Spleen (tissue), 11 donors: Measurements from ENCODE around the gene AGAP3. TPM values are rescaled to one million over a fixed set of nuclear protein-coding genes. Genes with fewer than 3 reads are reported as not detected.

Experiments used
- DNase-seq: peaks from one replicate; pipeline ENCODE4 v3.0.0-alpha.2; 2020
- H3K27ac ChIP-seq, 8 donors: fragments of 200-600 bp; sonication (generic) in 7 of 8; 1 replicate in 4 of 8; 2 replicates in 4 of 8; pipeline versions ENCODE4 v1.5.0 to v1.8.0; 2016 to 2021; ENCODE audit warnings: inconsistent platforms in 4 of 8, mild to moderate bottlenecking in 4 of 8, moderate library complexity in 1 of 8
- H3K27me3 ChIP-seq, 7 donors: fragments of 200-600 bp; sonication (generic) in 6 of 7; replicated peaks in 1 of 7; 1 replicate in 4 of 7; 2 replicates in 3 of 7; pipeline versions ENCODE4 v1.5.0 to v1.8.0; 2016 to 2021; ENCODE audit warnings: inconsistent platforms in 3 of 7, mild to moderate bottlenecking in 1 of 7
- H3K36me3 ChIP-seq, 6 donors: fragments of 200-600 bp; sonication (generic) in 5 of 6; 1 replicate in 4 of 6; 2 replicates in 2 of 6; pipeline versions ENCODE4 v1.5.0 to v1.8.0; 2016 to 2021; ENCODE audit warnings: inconsistent platforms in 2 of 6
- H3K4me1 ChIP-seq, 6 donors: fragments of 200-600 bp; sonication (generic) in 5 of 6; 1 replicate in 3 of 6; 2 replicates in 3 of 6; pipeline versions ENCODE4 v1.5.0 to v1.8.0; 2016 to 2021; ENCODE audit warnings: inconsistent platforms in 3 of 6
- H3K4me3 ChIP-seq, 8 donors: fragments of 200-600 bp; sonication (generic) in 7 of 8; 1 replicate in 4 of 8; 2 replicates in 4 of 8; pipeline versions ENCODE4 v1.5.0 to v1.8.0; 2016 to 2021; ENCODE audit warnings: inconsistent platforms in 4 of 8, mild to moderate bottlenecking in 4 of 8, moderate library complexity in 2 of 8
- H3K9me3 ChIP-seq, 8 donors: fragments of 200-600 bp; sonication (generic) in 7 of 8; 1 replicate in 4 of 8; 2 replicates in 4 of 8; pipeline versions ENCODE4 v1.5.0 to v1.8.0; 2016 to 2021; ENCODE audit warnings: inconsistent platforms in 4 of 8
- CTCF ChIP-seq, 11 experiments: fragments of 200-600 bp in 7 of 11; fragments of 450-650 bp in 4 of 11; sonication (generic) in 4 of 11; IDR thresholded peaks in 8 of 11; conservative IDR thresholded peaks in 3 of 11; 1 replicate in 7 of 11; 2 replicates in 4 of 11; pipeline versions ENCODE4 v1.4.0 to v1.8.0; 2016 to 2021; ENCODE audit warnings: antibody characterized with exemption in 11 of 11, inconsistent platforms in 4 of 11, mild to moderate bottlenecking in 1 of 11
- POLR2A ChIP-seq, 3 donors: fragments of 450-650 bp; IDR thresholded peaks; one replicate each; pipeline ENCODE4 v1.5.1; 2017; ENCODE audit warnings: antibody characterized with exemption in 3 of 3, mild to moderate bottlenecking in 1 of 3
- POLR2AphosphoS5 ChIP-seq, 3 donors: sonication (generic); formaldehyde crosslinking; IDR thresholded peaks; one replicate each; pipeline ENCODE4 v1.5.1; 2017; ENCODE audit warnings: antibody characterized with exemption in 3 of 3
- WGBS, 5 donors: extraction: QIAGEN DNeasy Blood & Tissue Kit in 3 of 5; methylation state at CpG; one replicate each; pipeline versions ENCODE4 v1.1.5 to v1.1.7; 2013 to 2018; 5-methylcytosine and 5-hydroxymethylcytosine counted together
- intact Hi-C: fragments of 100-400 bp; cut with DNase I; formaldehyde crosslinking; loops from one replicate; pipeline ENCODE4 v1.15.0; 2023; ENCODE audit warnings: low total_unique reads
- polyA plus RNA-seq, 3 donors: library from polyadenylated mRNA; stranded (reverse); fragments of 200-250 nt; gene quantifications; one replicate each; pipeline ENCODE4 v1.2.1, GENCODE V29; 2013
- total RNA-seq, 7 donors: library from RNA; depleted of rRNA in 3 of 7; stranded (reverse); fragments of >200 nt in 3 of 7; fragmentation: NEBNext Ultra II Directional in 4 of 7; extraction: Animal tissue kit (Norgen Biotek cat#: 25700) in 4 of 7; gene quantifications; one replicate each; pipeline versions ENCODE4 v1.1.0 to v1.2.1, GENCODE V29; 2016 to 2021
- donor health status: healthy with polysubstance abuse.
- donor health status: DM: no; HTN: no; CAD: no; lungs with moderate emphysema.
- donor health status: DM: no; HTN: no; CAD: no.
- donor health status: Bipolar disorder and iron deficiency.
- donor health status: healthy.
- donor health status: DM: no; HTN: no; CAD: no.
- donor health status: DM: yes; HTN: yes; CAD: no.

AGAP3 gene
- total and polyA plus RNA-seq, 10 donors, result 21.8 to 94.4 (median 72.6) TPM

DNA sequence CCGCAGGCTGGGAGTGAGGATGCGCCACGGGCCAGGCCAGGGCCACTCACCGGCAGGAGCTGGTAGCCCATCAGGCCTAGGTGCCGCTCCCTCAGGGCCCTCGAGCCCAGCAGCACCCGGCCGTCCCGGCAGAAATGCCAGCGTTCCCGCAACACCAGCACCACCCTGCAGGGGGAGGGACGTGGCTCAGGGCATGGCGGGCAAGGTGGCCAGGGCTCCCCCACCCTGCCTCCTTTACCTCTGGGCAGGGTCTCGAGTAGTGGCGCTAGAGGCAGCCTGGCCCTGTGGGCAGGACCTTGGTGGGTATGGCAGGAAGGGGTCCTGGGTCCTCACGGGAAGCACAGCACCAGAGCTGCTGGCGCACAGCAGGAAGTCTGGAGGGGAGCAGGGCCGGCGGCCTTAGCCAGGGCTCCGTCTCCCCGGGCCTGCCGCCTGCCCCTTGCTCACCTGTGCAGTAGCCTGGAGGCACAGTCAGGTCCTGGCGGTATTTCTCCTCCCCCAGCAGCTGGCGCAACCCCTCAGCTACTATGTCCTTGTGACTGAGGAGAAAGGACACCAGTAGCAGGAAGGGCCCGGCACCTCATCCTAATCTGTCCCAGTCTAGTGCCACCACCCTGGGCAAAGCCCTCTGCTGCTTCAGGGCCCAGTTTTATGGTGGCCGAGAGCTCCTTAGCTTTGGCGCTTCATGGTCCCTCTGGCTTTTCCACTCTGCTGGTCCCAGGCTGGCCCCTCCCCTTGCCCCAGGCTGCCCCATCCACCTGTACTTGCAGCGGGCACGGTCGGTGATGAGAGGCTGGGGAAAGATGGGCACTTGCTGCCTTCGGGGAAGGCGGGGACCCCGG lies 9.2 kb upstream of the AGAP3 start:
- peak; percentile 71 for DNase-seq
- H3K27me3 ChIP-seq, result no peaks in the 10 kb centered on the region
- peaks cover 0 to 86% (median 51%) of the 10 kb centered on the region in 6 donors for H3K36me3 ChIP-seq

DNA sequence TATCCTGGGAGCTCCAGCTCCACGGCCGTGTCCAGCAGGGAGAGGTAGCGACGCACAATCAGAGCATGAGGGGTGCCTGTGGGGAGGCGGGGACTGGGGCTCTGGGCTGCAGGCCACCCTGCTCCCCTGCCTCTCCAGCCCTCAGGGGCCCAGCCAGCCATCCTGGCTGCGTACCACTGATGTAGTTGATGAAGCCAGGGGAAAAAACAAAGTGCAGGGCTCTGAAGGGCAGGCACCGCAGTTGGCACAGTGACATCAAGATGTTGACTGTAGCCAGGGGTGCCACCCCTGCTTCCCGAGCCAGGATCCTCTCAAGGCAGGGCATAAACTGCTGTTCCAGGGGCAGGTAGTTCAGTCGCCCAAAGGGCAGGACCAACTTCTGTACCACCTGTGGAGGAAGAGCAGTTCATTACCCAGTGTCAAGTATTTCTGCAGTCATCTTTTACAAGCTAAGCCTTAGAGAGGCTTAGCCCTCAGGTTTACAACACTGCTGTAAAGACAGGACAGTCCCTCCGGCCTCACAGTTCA lies 8.5 kb upstream of the AGAP3 start:
- Histone ChIP-seq H3K4me1 (peaks cover 40 to 57% (median 47%) of the 10 kb centered on the region in 6 donors), H3K9me3 (no peaks in the 10 kb centered on the region), H3K27ac (peak overlapping the region in 3 of 8 donors; percentile 33 to 45 (median 39)), H3K36me3 (peaks cover 0 to 80% (median 44%) of the 10 kb centered on the region in 6 donors), H3K4me3 (no peak overlapping the region), H3K27me3 (no peaks in the 10 kb centered on the region)
- peak; percentile 66 for DNase-seq
- TF ChIP-seq POLR2A (IDR thresholded peaks at IDR 0.05) (no peak), POLR2AphosphoS5 (IDR thresholded peaks at IDR 0.05) (peak in 1 of 3 donors; percentile 17)
- intact Hi-C loops, result no loop called here
- 73 to 84% (median 82%) methylated on average over 9 to 10 of the region's 10 CpGs for whole genome bisulfite sequencing, 5 donors

More for the DNA sequence above, 9.2 kb upstream of the AGAP3 start:
- intact Hi-C loops, result no loop called here
- Histone ChIP-seq H3K9me3 (no peaks in the 10 kb centered on the region), H3K27ac (peak overlapping the region in 2 of 8 donors; percentile 39 to 45), H3K4me1 (peaks cover 33 to 50% (median 40%) of the 10 kb centered on the region in 6 donors), H3K4me3 (no peak overlapping the region)
- TF ChIP-seq CTCF (IDR thresholded peaks at IDR 0.05 in 8 of 11, conservative IDR thresholded peaks at IDR 0.05 in 3 of 11) (peak in 1 of 11 experiments; percentile 9), POLR2AphosphoS5 (IDR thresholded peaks at IDR 0.05) (peak; percentile 29 to 77 (median 56)), POLR2A (IDR thresholded peaks at IDR 0.05) (no peak)
- WGBS, 5 donors, result 82 to 93% (median 88%) methylated on average over 13 to 33 of the region's 33 CpGs

- H3K27ac ChIP-seq, result peak overlapping the region in 3 of 8 donors; percentile 33 to 45 (median 39)
- TF ChIP-seq CTCF (IDR thresholded peaks at IDR 0.05 in 8 of 11, conservative IDR thresholded peaks at IDR 0.05 in 3 of 11) (no peak), POLR2A (IDR thresholded peaks at IDR 0.05) (no peak), POLR2AphosphoS5 (IDR thresholded peaks at IDR 0.05) (peak in 2 of 3 donors; percentile 42 to 59)
- intact Hi-C loops, result no loop called here
- H3K36me3 ChIP-seq, result peaks cover 0 to 73% (median 38%) of the 10 kb centered on the region in 6 donors
- WGBS, 5 donors, result 49 to 69% (median 60%) methylated on average over 22 of the region's 22 CpGs
- peak overlapping the region in 1 of 8 donors; percentile 90 for H3K4me3 ChIP-seq
- peak; percentile 80 for DNase-seq
- H3K27me3 ChIP-seq, result no peaks in the 10 kb centered on the region
- H3K9me3 ChIP-seq, result no peaks in the 10 kb centered on the region
- peaks cover 41 to 61% (median 49%) of the 10 kb centered on the region in 6 donors for H3K4me1 ChIP-seq
Measured at GRCh38 chr7:151078233-151079040, 7.8 kb upstream of the AGAP3 start.

DNA sequence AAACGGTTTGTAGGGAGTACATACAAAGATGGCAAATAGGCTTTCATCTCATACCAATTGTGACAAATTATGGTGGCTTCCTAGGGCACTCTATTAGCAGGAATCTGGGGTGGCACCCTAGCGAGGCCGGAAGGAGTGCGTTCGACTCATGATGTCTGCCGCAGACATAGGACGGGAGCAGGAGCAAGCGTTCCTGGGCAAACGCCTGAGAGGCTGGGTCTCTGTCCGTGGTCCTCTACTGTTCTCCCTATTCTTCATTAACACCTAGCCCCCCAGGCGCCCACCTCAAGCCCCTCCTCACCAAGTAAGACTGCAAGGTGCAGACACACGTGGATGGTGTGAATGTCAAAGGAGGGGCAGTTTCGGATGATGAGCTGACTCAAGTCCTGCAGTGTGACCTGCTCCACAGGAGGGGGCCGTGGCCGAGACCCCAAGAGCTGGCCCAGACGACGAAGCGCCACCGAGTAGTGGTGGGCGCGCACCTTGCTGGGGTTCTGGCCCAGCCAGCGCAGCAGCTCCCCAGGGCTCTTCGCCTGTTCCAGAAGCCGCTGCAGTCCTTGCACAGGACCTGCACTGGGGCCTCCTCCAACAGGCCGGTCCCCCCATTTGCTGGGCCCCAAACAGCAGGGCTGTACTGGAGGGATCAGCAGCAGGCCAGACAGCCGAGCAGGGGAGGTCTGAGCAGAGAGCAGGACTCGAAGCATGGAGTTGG lies 6.9 kb upstream of the AGAP3 start:
- WGBS, 5 donors, result 81 to 90% (median 85%) methylated on average over 17 to 27 of the region's 27 CpGs
- DNase-seq, result peak; percentile 83
- no peaks in the 10 kb centered on the region for H3K9me3 ChIP-seq
- TF ChIP-seq POLR2AphosphoS5 (IDR thresholded peaks at IDR 0.05), result no peak
- TF ChIP-seq CTCF (IDR thresholded peaks at IDR 0.05 in 8 of 11, conservative IDR thresholded peaks at IDR 0.05 in 3 of 11), result no peak
- no peak for TF ChIP-seq POLR2A (IDR thresholded peaks at IDR 0.05)
- intact Hi-C loops, result no loop called here
- H3K36me3 ChIP-seq, result peaks cover 0 to 64% (median 29%) of the 10 kb centered on the region in 6 donors
- no peaks in the 10 kb centered on the region for H3K27me3 ChIP-seq
- H3K4me1 ChIP-seq, result peaks cover 41 to 69% (median 56%) of the 10 kb centered on the region in 6 donors
- peak overlapping the region in 4 of 8 donors; percentile 94 to 97 (median 95) for H3K27ac ChIP-seq
- peak overlapping the region in 7 of 8 donors; percentile 90 to 98 (median 93) for H3K4me3 ChIP-seq
